Esophagus squamous epithelium (tissue), 4 donors: ENCODE results near the gene SMARCA4.

Experiments used
- CTCF ChIP-seq, 6 experiments: fragments of 450-650 bp in 4 of 6; fragments of 200-600 bp in 2 of 6; sonication (generic) in 2 of 6; IDR thresholded peaks; one replicate each; pipeline ENCODE4 v1.5.1; 2016 to 2019; ENCODE audit warnings: antibody characterized with exemption in 6 of 6, mild to moderate bottlenecking in 4 of 6, moderate library complexity in 4 of 6
- POLR2A ChIP-seq, 4 donors: fragments of 450-650 bp; IDR thresholded peaks; one replicate each; pipeline ENCODE4 v1.6.1; 2017; ENCODE audit warnings: antibody characterized with exemption in 4 of 4, mild to moderate bottlenecking in 4 of 4, moderate library complexity in 3 of 4

- no peak for TF ChIP-seq CTCF (IDR thresholded peaks at IDR 0.05)
- no peak for TF ChIP-seq POLR2A (IDR thresholded peaks at IDR 0.05)
These were observed 83.6 kb downstream of the SMARCA4 start for GRCh38 chr19:11044431-11044830.
